Smooth muscle cell (in vitro differentiated cells): ENCODE data around the gene MAPKAP1. TPM values are rescaled to one million over a fixed set of nuclear protein-coding genes. Genes with fewer than 3 reads are reported as not detected.

Source experiments
- DNase-seq: peaks from one replicate; lab custom pipeline; 2025; ENCODE audit not compliant: unreplicated experiment; lab: John Stamatoyannopoulos, UW
- H2AFZ ChIP-seq: fragments of 200-600 bp; sonication (generic); 2 replicates; pipeline ENCODE4 v1.6.0; 2016; ENCODE audit warnings: antibody characterized with exemption, low read depth, mild to moderate bottlenecking
- H3F3A ChIP-seq: fragments of 200-600 bp; sonication (generic); 2 replicates; pipeline ENCODE4 v1.6.0; 2017; ENCODE audit warnings: antibody characterized with exemption, low read depth
- H3K27ac ChIP-seq: fragments of 200-600 bp; sonication (generic); 2 replicates; pipeline ENCODE4 v1.5.1; 2016; ENCODE audit warnings: low read depth, mild to moderate bottlenecking
- H3K27me3 ChIP-seq: fragments of 200-600 bp; sonication (generic); 2 replicates; pipeline ENCODE4 v1.6.1; 2016; ENCODE audit warnings: low read depth, mild to moderate bottlenecking
- H3K36me3 ChIP-seq: fragments of 200-600 bp; sonication (generic); 2 replicates; pipeline ENCODE4 v1.5.1; 2016; ENCODE audit warnings: low read depth
- H3K4me1 ChIP-seq: fragments of 200-600 bp; sonication (generic); 2 replicates; pipeline ENCODE4 v1.5.1; 2016; ENCODE audit warnings: low read depth
- H3K4me2 ChIP-seq: fragments of 200-600 bp; sonication (generic); 2 replicates; pipeline ENCODE4 v1.6.0; 2016; ENCODE audit warnings: mild to moderate bottlenecking
- H3K4me3 ChIP-seq: fragments of 200-600 bp; sonication (generic); 2 replicates; pipeline ENCODE4 v1.5.1; 2016; ENCODE audit warnings: mild to moderate bottlenecking
- H3K79me2 ChIP-seq: fragments of 200-600 bp; sonication (generic); 2 replicates; pipeline ENCODE4 v1.6.0; 2016; ENCODE audit warnings: low read depth, mild to moderate bottlenecking
- H3K9ac ChIP-seq: fragments of 200-600 bp; sonication (generic); 2 replicates; pipeline ENCODE4 v1.6.0; 2016; ENCODE audit warnings: low read depth
- H3K9me3 ChIP-seq: fragments of 200-600 bp; sonication (generic); replicated peaks from 2 replicates; pipeline ENCODE4 v1.5.1; 2016; ENCODE audit warnings: low read depth
- H4K20me1 ChIP-seq: fragments of 200-600 bp; sonication (generic); 2 replicates; pipeline ENCODE4 v1.6.0; 2016; ENCODE audit warnings: low read depth
- CTCF ChIP-seq: fragments of 200-600 bp; sonication (generic); IDR thresholded peaks from 2 replicates; pipeline ENCODE4 v1.5.1; 2017; ENCODE audit warnings: borderline replicate concordance, mild to moderate bottlenecking, antibody characterized with exemption; ENCODE audit not compliant: insufficient read depth, poor library complexity, severe bottlenecking
- WGBS: methylation state at CpG from one replicate; pipeline ENCODE4 v1.1.7; 2016; ENCODE audit warnings: low lambda C conversion rate; 5-methylcytosine and 5-hydroxymethylcytosine counted together
- polyA plus RNA-seq: library from polyadenylated mRNA; unstranded; fragments of >200 nt; fragmentation: Nextera tagmentation; extraction: Ambion mirVana; gene quantifications from 2 replicates; pipeline ENCODE4 v1.2.1, GENCODE V29; 2016
- total RNA-seq: library from RNA; depleted of rRNA; stranded (reverse); fragments of >200 nt; gene quantifications from 2 replicates; pipeline ENCODE4 v1.2.3, GENCODE V29; 2014

The MAPKAP1 gene
- total and polyA plus RNA-seq, 2 experiments from 2014 or later, result 50.1 to 74.5 TPM

GRCh38 chr9:125461636-125462190 lies 245.3 kb downstream of the MAPKAP1 start:
- Histone ChIP-seq H3K27me3 (no peaks in the 10 kb centered on the region), H3F3A (peaks cover 11% of the 10 kb centered on the region), H3K9me3 (peaks cover 10% of the 10 kb centered on the region), H3K4me3 (no peak overlapping the region), H4K20me1 (peaks cover 9% of the 10 kb centered on the region), H3K4me1 (peaks cover 57% of the 10 kb centered on the region), H3K9ac (no peak overlapping the region), H3K4me2 (no peak overlapping the region), H3K36me3 (peaks cover 1% of the 10 kb centered on the region), H2AFZ (no peak overlapping the region), H3K79me2 (no peaks in the 10 kb centered on the region), H3K27ac (no peak overlapping the region)
- 92% methylated on average over 8 of the region's 8 CpGs for WGBS
- no peak for DNase-seq
- no peak for TF ChIP-seq CTCF

- WGBS, result 59% methylated on average over 8 of the region's 8 CpGs
- H3K27me3 ChIP-seq, result no peaks in the 10 kb centered on the region
- H3K4me2 ChIP-seq, result no peak overlapping the region
- H3K79me2 ChIP-seq, result no peaks in the 10 kb centered on the region
- no peak overlapping the region for H2AFZ ChIP-seq
- H3F3A ChIP-seq, result peaks cover 11% of the 10 kb centered on the region
- no peak for DNase-seq
- peaks cover 51% of the 10 kb centered on the region for H3K4me1 ChIP-seq
- no peak overlapping the region for H3K4me3 ChIP-seq
- peaks cover 8% of the 10 kb centered on the region for H3K36me3 ChIP-seq
- peaks cover 7% of the 10 kb centered on the region for H4K20me1 ChIP-seq
- peaks cover 16% of the 10 kb centered on the region for H3K9me3 ChIP-seq
- no peak overlapping the region for H3K9ac ChIP-seq
- no peak for TF ChIP-seq CTCF
- no peak overlapping the region for H3K27ac ChIP-seq
Measured at GRCh38 chr9:125460883-125461635, 245.9 kb downstream of the MAPKAP1 start.

- H3K4me1 ChIP-seq, result peaks cover 45% of the 10 kb centered on the region
- peaks cover 5% of the 10 kb centered on the region for H3F3A ChIP-seq
- no peak overlapping the region for H2AFZ ChIP-seq
- H3K27me3 ChIP-seq, result no peaks in the 10 kb centered on the region
- peaks cover 20% of the 10 kb centered on the region for H3K9me3 ChIP-seq
- DNase-seq, result no peak
- no peaks in the 10 kb centered on the region for H3K79me2 ChIP-seq
- WGBS, result 91% methylated on average over 7 of the region's 7 CpGs
- H3K27ac ChIP-seq, result no peak overlapping the region
- H3K4me3 ChIP-seq, result no peak overlapping the region
- no peak overlapping the region for H3K4me2 ChIP-seq
- H3K9ac ChIP-seq, result no peak overlapping the region
- peaks cover 14% of the 10 kb centered on the region for H3K36me3 ChIP-seq
- TF ChIP-seq CTCF, result no peak
- H4K20me1 ChIP-seq, result peaks cover 6% of the 10 kb centered on the region
Measured at GRCh38 chr9:125460346-125460745, 246.7 kb downstream of the MAPKAP1 start.
